OCI-LY3 (cell line): ENCODE data around the gene TGFB1.

Experiments
- CTCF ChIP-seq: fragments of 200-600, 300-600 bp; sonication (generic); IDR thresholded peaks from 2 replicates; pipeline ENCODE4 v1.5.1; 2014; ENCODE audit warnings: antibody characterized with exemption, low read length, low read depth
- EZH2phosphoT487 ChIP-seq: fragments of 200-600 bp; shearing (Covaris generic); IDR thresholded peaks from 2 replicates; pipeline ENCODE4 v1.6.1; 2018; ENCODE audit warnings: antibody characterized with exemption, mixed run types, low read depth

- TF ChIP-seq CTCF (no peak), EZH2phosphoT487 (no peak)
Measured at GRCh38 chr19:41330481-41330880, 23.2 kb downstream of the TGFB1 start.
